Measurements from ENCODE around the gene VAT1L. TPM values are rescaled to one million over a fixed set of nuclear protein-coding genes. Genes with fewer than 3 reads are reported as not detected.

The VAT1L gene
- total RNA-seq, 1 donor: under 0.01 TPM

DNA sequence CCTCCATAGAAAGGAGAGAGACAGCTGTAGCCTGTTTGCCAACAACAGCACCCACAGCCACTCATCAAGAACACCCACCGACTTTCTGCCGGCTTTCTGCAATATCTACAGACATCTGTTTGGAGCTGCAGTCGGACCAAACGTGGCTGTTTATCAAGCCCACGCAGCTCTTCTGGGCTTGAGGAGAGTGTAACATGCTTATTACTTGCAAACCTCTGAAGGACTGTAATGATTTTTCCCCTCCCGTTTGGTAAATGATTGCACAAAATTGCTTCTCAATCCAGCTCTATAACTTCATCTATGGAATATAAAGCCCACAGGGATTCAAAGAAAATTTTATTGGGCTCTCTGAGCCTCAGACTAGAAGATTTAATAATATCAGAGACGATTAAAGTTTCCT lies 100.5 kb downstream of the VAT1L start:
- H3K27ac ChIP-seq (ENCODE audit: low read depth, low read length): no peak overlapping the region
- H2AFZ ChIP-seq (ENCODE audit: low read length): no peak overlapping the region
- no peaks in the 10 kb centered on the region for H3K4me1 ChIP-seq (ENCODE audit: insufficient read depth, low read length)
- no peaks in the 10 kb centered on the region for H4K20me1 ChIP-seq (ENCODE audit: insufficient read depth, low read length)
- no peak for TF ChIP-seq CTCF (IDR thresholded peaks at IDR 0.05; ENCODE audit: extremely low read depth, low read depth, low read length)
- no peaks in the 10 kb centered on the region for H3K36me3 ChIP-seq (ENCODE audit: insufficient read depth, low read length)
- no peak overlapping the region for H3K4me2 ChIP-seq (ENCODE audit: insufficient read depth, low read length)
- H3K27me3 ChIP-seq (ENCODE audit: insufficient read depth, low read length): no peaks in the 10 kb centered on the region
- no peaks in the 10 kb centered on the region for H3K9me3 ChIP-seq (ENCODE audit: low read depth, low read length)
- DNase-seq (ENCODE audit: insufficient read length, low spot score, missing footprints): no peak
- H3K79me2 ChIP-seq (ENCODE audit: insufficient read depth, low read length): no peaks in the 10 kb centered on the region
- H3K4me3 ChIP-seq (ENCODE audit: insufficient read depth, low read length): no peak overlapping the region

DNA sequence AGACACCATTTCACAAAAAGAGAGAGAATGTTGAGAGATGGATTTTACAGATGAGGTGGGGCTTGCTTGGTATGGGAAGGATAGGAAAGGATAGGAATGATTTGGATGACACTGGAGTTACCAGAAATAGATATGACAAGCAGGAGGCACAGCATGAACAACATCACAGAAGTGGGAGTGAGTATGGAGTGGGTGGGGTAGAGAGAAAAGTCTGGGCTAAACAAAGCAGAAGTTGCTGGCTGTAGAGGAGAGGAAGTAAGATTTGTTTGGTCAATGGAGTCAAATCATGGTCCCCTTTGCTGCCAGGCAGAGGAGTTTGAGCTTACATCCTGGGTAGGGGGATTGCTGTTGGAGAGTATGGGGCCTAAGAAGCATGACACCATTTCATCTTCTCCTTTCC lies 101.7 kb downstream of the VAT1L start:
- TF ChIP-seq CTCF (IDR thresholded peaks at IDR 0.05; ENCODE audit: extremely low read depth, low read depth, low read length): no peak
- H3K4me3 ChIP-seq (ENCODE audit: insufficient read depth, low read length): no peak overlapping the region
- H3K79me2 ChIP-seq (ENCODE audit: insufficient read depth, low read length): no peaks in the 10 kb centered on the region
- no peaks in the 10 kb centered on the region for H3K27me3 ChIP-seq (ENCODE audit: insufficient read depth, low read length)
- H3K27ac ChIP-seq (ENCODE audit: low read depth, low read length): no peak overlapping the region
- no peaks in the 10 kb centered on the region for H3K36me3 ChIP-seq (ENCODE audit: insufficient read depth, low read length)
- no peak overlapping the region for H2AFZ ChIP-seq (ENCODE audit: low read length)
- no peaks in the 10 kb centered on the region for H4K20me1 ChIP-seq (ENCODE audit: insufficient read depth, low read length)
- no peak overlapping the region for H3K4me2 ChIP-seq (ENCODE audit: insufficient read depth, low read length)
- no peaks in the 10 kb centered on the region for H3K4me1 ChIP-seq (ENCODE audit: insufficient read depth, low read length)
- DNase-seq (ENCODE audit: insufficient read length, low spot score, missing footprints): no peak
- H3K9me3 ChIP-seq (ENCODE audit: low read depth, low read length): peaks cover 2% of the 10 kb centered on the region

GRCh38 chr16:77894162-77894561 lies 105.8 kb downstream of the VAT1L start:
- peaks cover 2% of the 10 kb centered on the region for H3K9me3 ChIP-seq (ENCODE audit: low read depth, low read length)

DNA sequence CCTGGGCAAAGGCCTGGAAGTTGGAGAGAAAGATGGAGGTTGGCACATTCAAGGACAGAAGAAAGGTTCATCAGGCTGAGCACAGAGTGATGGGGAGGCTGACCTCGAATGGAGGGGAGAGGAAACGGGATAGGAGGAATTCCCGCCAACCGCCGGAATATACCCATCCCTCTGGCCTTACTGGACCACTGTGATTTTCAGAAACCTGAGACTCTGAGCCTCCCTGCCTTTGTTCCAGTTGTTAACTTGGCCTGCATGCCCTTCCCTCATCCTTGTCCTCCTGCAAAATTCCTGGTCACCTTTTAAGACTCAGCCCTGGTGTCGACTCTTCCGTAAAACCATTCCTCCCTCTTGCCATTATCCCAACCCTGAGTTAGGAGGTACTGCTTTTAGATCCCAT lies 107.6 kb downstream of the VAT1L start:
- DNase-seq (ENCODE audit: insufficient read length, low spot score, missing footprints): no peak
- Histone ChIP-seq H3K4me2 (ENCODE audit: insufficient read depth, low read length) (no peak overlapping the region), H3K27me3 (ENCODE audit: insufficient read depth, low read length) (no peaks in the 10 kb centered on the region), H3K79me2 (ENCODE audit: insufficient read depth, low read length) (no peaks in the 10 kb centered on the region), H4K20me1 (ENCODE audit: insufficient read depth, low read length) (no peaks in the 10 kb centered on the region), H3K9me3 (ENCODE audit: low read depth, low read length) (peaks cover 2% of the 10 kb centered on the region), H3K36me3 (ENCODE audit: insufficient read depth, low read length) (no peaks in the 10 kb centered on the region), H3K4me1 (ENCODE audit: insufficient read depth, low read length) (no peaks in the 10 kb centered on the region), H2AFZ (ENCODE audit: low read length) (no peak overlapping the region), H3K4me3 (ENCODE audit: insufficient read depth, low read length) (no peak overlapping the region), H3K27ac (ENCODE audit: low read depth, low read length) (no peak overlapping the region)
- no peak for TF ChIP-seq CTCF (IDR thresholded peaks at IDR 0.05; ENCODE audit: extremely low read depth, low read depth, low read length)

More at GRCh38 chr16:77894162-77894561, 105.8 kb downstream of the VAT1L start:
- TF ChIP-seq CTCF (IDR thresholded peaks at IDR 0.05; ENCODE audit: extremely low read depth, low read depth, low read length): no peak
- H3K27ac ChIP-seq (ENCODE audit: low read depth, low read length): no peak overlapping the region
- DNase-seq (ENCODE audit: insufficient read length, low spot score, missing footprints): no peak
- no peak overlapping the region for H3K4me3 ChIP-seq (ENCODE audit: insufficient read depth, low read length)
- no peaks in the 10 kb centered on the region for H3K4me1 ChIP-seq (ENCODE audit: insufficient read depth, low read length)
- no peaks in the 10 kb centered on the region for H3K27me3 ChIP-seq (ENCODE audit: insufficient read depth, low read length)
- H3K79me2 ChIP-seq (ENCODE audit: insufficient read depth, low read length): no peaks in the 10 kb centered on the region
- H3K36me3 ChIP-seq (ENCODE audit: insufficient read depth, low read length): no peaks in the 10 kb centered on the region
- no peak overlapping the region for H3K4me2 ChIP-seq (ENCODE audit: insufficient read depth, low read length)
- no peaks in the 10 kb centered on the region for H4K20me1 ChIP-seq (ENCODE audit: insufficient read depth, low read length)
- no peak overlapping the region for H2AFZ ChIP-seq (ENCODE audit: low read length)
